ENCODE data around the gene ABCG5.

DNA sequence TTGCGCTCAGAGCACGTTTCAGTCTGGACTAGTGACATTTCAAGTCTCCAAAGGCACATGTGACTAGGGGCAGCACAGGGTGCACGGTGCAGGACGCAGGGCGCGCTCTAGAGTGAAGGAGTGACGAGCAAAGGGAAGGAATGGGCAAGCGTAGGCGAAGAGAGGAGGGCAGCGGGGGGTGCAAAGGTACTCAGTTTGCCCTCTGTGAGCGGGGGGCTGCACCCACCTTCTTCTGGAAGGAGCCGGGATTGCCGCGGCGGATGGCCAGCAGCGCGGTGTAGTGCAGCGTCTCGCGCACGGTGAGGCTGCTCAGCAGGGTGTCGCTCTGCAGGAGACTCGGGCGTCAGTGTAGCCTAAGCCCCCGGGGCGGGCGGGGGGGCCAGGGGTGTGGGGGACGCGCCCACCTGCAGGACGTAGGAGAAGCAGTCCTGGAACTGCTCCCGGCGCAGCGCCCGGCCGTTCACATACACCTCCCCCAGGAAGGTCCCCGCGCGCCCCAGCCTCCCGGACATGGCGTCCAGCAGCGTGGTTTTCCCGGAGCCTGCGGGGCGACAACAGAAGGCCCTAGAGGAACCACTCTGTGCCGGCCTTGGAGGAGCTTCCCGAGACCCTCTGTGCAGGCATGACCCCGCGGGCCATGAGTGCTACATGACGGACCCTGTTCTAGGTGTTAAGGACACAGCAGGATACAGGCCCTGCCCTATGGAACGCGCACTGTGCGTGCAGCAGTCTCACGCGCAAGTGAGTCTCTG, 6.9 kb downstream of the ABCG5 start:
- TF ChIP-seq, protein P1, sequence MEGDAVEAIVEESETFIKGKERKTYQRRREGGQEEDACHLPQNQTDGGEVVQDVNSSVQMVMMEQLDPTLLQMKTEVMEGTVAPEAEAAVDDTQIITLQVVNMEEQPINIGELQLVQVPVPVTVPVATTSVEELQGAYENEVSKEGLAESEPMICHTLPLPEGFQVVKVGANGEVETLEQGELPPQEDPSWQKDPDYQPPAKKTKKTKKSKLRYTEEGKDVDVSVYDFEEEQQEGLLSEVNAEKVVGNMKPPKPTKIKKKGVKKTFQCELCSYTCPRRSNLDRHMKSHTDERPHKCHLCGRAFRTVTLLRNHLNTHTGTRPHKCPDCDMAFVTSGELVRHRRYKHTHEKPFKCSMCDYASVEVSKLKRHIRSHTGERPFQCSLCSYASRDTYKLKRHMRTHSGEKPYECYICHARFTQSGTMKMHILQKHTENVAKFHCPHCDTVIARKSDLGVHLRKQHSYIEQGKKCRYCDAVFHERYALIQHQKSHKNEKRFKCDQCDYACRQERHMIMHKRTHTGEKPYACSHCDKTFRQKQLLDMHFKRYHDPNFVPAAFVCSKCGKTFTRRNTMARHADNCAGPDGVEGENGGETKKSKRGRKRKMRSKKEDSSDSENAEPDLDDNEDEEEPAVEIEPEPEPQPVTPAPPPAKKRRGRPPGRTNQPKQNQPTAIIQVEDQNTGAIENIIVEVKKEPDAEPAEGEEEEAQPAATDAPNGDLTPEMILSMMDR (IDR thresholded peaks at IDR 0.05) = no peak
- no peak for TF ChIP-seq POLR2A (IDR thresholded peaks at IDR 0.05)

Data from adrenal gland (tissue), 5 donors.